Osteoblast (primary cell): ENCODE measurements around the gene DNASE1L2. TPM values are rescaled to one million over a fixed set of nuclear protein-coding genes. Genes with fewer than 3 reads are reported as not detected.

Source experiments
- DNase-seq: peaks from one replicate; pipeline ENCODE4 v3.0.0; 2011; ENCODE audit warnings: low spot score, mixed read lengths; ENCODE audit not compliant: insufficient read length; ENCODE audit errors: missing footprints
- H2AFZ ChIP-seq: 2 replicates; pipeline ENCODE4 v1.6.0; 2011; ENCODE audit warnings: mild to moderate bottlenecking, low read length
- H3K27ac ChIP-seq: 2 replicates; pipeline ENCODE4 v1.5.1; 2011; ENCODE audit warnings: mild to moderate bottlenecking, low read depth, low read length, moderate library complexity
- H3K27me3 ChIP-seq: 2 replicates; pipeline ENCODE4 v1.6.0; 2012; ENCODE audit warnings: mild to moderate bottlenecking, control low read depth, inconsistent platforms, low read length, moderate library complexity; ENCODE audit not compliant: insufficient read depth
- H3K36me3 ChIP-seq: 2 replicates; pipeline ENCODE4 v1.5.1; 2011; ENCODE audit warnings: mild to moderate bottlenecking, low read length, control low read depth, moderate library complexity; ENCODE audit not compliant: insufficient read depth
- H3K4me1 ChIP-seq: 2 replicates; pipeline ENCODE4 v1.5.1; 2011; ENCODE audit warnings: mild to moderate bottlenecking, low read length, control low read depth, moderate library complexity; ENCODE audit not compliant: insufficient read depth
- H3K4me2 ChIP-seq: 2 replicates; pipeline ENCODE4 v1.6.0; 2011; ENCODE audit warnings: mild to moderate bottlenecking, low read length; ENCODE audit not compliant: insufficient read depth
- H3K4me3 ChIP-seq: fragments of 200-600 bp; sonication (generic); 3 replicates; pipeline ENCODE4 v1.5.1; 2012; ENCODE audit warnings: mild to moderate bottlenecking, low read length, inconsistent platforms; ENCODE audit not compliant: insufficient read depth
- H3K79me2 ChIP-seq: 2 replicates; pipeline ENCODE4 v1.6.0; 2012; ENCODE audit warnings: mild to moderate bottlenecking, low read length, control low read depth, inconsistent platforms; ENCODE audit not compliant: insufficient read depth
- H3K9me3 ChIP-seq: 2 replicates; pipeline ENCODE4 v1.5.1; 2011; ENCODE audit warnings: low read depth, low read length, control low read depth
- H4K20me1 ChIP-seq: 2 replicates; pipeline ENCODE4 v1.6.0; 2012; ENCODE audit warnings: mild to moderate bottlenecking, low read length, control low read depth; ENCODE audit not compliant: insufficient read depth
- total RNA-seq: library from RNA; depleted of rRNA; stranded (reverse); fragments of >200 nt; gene quantifications from 2 replicates; pipeline ENCODE4 v1.2.3, GENCODE V29; 2012
- TF ChIP-seq, protein P1 (sequence below): IDR thresholded peaks from 2 replicates; pipeline ENCODE4 v1.5.1; 2011; ENCODE audit warnings: mild to moderate bottlenecking, low read depth, low read length, moderate library complexity; ENCODE audit errors: extremely low read depth

The DNASE1L2 gene
- total RNA-seq, 1 donor, result 0.72 TPM

DNA sequence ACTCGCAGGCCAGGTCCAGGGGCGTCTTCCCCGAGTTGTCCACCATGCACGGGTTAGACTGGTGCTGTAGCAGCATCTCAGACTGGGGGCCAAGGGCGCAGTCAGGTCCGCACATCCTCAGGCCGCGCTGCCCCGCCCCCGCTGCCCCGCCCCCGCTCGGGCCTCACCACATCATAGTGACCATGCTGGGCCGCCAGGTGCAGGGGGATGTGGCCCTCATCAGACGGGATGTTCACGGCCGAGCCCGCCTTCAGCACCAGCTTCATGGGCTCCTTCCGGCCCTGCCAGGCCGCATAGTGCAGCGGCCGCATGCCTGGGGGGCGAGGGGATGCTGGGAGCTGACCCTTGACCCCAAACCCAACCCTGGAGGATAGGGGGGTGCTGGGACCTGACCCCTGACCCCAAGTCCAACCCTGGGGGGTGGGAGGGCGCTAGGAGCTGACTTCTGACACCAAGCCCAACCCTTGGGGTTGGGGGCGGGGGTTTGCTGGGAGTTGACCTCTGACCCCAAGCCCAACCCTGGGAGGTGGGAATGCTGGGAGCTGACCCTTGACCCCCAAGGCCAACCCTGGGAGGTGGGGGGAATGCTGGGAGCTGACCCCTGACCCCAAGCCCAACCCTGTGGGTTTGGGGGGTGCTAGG, 46.9 kb upstream of the DNASE1L2 start:
- H3K27ac ChIP-seq, result no peak overlapping the region
- no peak overlapping the region for H3K4me2 ChIP-seq
- H3K4me3 ChIP-seq, result no peak overlapping the region
- no peaks in the 10 kb centered on the region for H3K9me3 ChIP-seq
- H2AFZ ChIP-seq, result no peak overlapping the region
- no peaks in the 10 kb centered on the region for H3K79me2 ChIP-seq
- DNase-seq, result peak; percentile 77
- TF ChIP-seq, protein P1, sequence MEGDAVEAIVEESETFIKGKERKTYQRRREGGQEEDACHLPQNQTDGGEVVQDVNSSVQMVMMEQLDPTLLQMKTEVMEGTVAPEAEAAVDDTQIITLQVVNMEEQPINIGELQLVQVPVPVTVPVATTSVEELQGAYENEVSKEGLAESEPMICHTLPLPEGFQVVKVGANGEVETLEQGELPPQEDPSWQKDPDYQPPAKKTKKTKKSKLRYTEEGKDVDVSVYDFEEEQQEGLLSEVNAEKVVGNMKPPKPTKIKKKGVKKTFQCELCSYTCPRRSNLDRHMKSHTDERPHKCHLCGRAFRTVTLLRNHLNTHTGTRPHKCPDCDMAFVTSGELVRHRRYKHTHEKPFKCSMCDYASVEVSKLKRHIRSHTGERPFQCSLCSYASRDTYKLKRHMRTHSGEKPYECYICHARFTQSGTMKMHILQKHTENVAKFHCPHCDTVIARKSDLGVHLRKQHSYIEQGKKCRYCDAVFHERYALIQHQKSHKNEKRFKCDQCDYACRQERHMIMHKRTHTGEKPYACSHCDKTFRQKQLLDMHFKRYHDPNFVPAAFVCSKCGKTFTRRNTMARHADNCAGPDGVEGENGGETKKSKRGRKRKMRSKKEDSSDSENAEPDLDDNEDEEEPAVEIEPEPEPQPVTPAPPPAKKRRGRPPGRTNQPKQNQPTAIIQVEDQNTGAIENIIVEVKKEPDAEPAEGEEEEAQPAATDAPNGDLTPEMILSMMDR, result no peak
- no peaks in the 10 kb centered on the region for H4K20me1 ChIP-seq
- no peaks in the 10 kb centered on the region for H3K4me1 ChIP-seq
- H3K36me3 ChIP-seq, result no peaks in the 10 kb centered on the region
- peaks cover 9% of the 10 kb centered on the region for H3K27me3 ChIP-seq

DNA sequence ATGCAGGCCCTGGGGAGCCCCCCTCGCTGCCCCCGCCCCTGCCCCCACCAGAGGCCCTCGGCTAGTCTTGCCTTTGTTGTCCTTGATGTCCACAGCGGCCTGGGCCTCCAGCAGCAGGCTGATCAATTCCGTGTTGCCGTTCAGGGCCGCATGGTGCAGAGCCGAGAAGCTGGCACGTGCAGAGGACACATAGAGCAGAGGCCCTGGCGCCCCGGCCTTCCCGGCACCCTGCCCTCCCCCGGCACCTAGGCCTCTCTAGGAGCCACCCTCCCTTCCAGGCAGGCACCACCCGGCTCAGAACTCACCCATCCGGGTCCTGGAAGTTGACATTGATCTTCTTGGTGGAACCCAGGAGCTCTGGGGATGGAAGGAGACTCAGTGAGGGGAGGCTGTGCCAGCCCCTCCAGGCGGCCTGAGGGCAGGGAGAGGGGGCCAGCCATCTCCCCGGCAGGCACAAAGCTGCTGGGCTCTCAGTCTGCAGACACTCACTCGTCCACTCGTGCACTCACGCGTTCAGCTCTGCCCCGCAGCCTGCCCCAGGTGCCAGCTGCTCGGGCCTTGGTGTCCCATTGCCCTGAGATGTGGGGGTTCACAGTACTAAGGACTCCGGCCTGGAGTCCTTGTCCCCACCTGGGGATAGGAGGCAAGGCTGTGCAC, 46.1 kb upstream of the DNASE1L2 start:
- Histone ChIP-seq H3K36me3 (no peaks in the 10 kb centered on the region), H4K20me1 (no peaks in the 10 kb centered on the region), H2AFZ (no peak overlapping the region), H3K27me3 (peaks cover 17% of the 10 kb centered on the region), H3K4me1 (no peaks in the 10 kb centered on the region), H3K4me3 (no peak overlapping the region), H3K27ac (no peak overlapping the region), H3K79me2 (no peaks in the 10 kb centered on the region), H3K4me2 (no peak overlapping the region), H3K9me3 (no peaks in the 10 kb centered on the region)
- DNase-seq, result peak; percentile 88
- TF ChIP-seq, protein P1, result no peak

DNA sequence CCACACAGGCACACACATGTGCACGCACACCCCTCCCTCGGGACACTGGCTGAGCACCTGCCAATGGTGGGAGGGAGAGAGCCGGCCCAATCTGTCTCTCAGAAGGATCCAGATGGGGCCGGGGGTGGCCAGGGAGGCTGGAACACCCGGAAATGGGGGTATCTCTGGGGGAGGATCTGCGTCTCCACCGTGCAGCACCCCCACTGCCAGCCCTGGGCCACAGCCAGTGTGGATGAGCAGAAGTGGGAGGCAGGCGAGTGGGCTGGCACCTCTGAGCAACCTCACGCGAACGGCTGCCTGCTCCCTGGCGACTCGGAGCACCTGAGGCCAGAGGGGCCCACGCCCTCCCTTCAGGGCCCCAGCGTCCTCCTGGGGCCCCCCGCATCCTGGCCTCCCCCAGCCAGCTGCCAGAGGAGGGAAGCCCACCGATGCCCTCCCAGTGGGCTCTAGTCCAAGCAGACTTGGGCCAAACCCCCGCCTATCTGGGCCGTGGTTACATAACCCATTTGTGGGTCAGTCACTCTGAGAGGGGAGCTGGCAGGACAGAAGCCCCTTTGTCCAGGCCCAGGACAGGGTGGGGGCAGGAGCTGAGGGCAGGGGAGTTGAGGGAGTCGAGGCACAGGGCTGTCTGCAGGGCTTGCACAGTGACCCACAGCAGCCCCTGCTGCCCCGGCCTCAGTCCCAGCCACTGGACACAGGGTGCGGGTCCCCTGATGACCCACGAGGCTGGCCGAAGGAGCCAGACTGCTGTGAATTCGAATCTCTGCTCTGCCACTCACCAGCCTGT, 45.4 kb upstream of the DNASE1L2 start:
- TF ChIP-seq, protein P1, result no peak
- DNase-seq, result peak; percentile 79
- peaks cover 24% of the 10 kb centered on the region for H3K27me3 ChIP-seq
- no peaks in the 10 kb centered on the region for H3K36me3 ChIP-seq
- H3K4me2 ChIP-seq, result no peak overlapping the region
- no peaks in the 10 kb centered on the region for H3K4me1 ChIP-seq
- no peaks in the 10 kb centered on the region for H3K9me3 ChIP-seq
- H3K27ac ChIP-seq, result no peak overlapping the region
- no peaks in the 10 kb centered on the region for H4K20me1 ChIP-seq
- H2AFZ ChIP-seq, result no peak overlapping the region
- H3K79me2 ChIP-seq, result no peaks in the 10 kb centered on the region
- no peak overlapping the region for H3K4me3 ChIP-seq

DNA sequence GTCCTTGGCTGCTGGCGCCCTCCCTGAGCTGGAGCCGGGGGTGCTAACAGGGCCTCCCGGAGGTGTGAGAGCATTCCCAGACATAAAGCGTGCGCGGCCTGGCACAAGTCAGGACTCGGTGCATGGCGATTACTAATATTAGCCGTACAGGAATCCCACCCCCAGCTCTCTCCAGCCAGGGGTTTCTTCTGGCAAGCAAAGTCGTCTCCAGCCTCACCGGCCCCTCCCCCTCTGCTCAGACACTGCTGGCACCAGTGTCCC, 44.9 kb upstream of the DNASE1L2 start:
- Histone ChIP-seq H3K27me3 (peaks cover 25% of the 10 kb centered on the region), H3K4me1 (no peaks in the 10 kb centered on the region), H3K36me3 (no peaks in the 10 kb centered on the region), H3K4me2 (no peak overlapping the region), H3K4me3 (no peak overlapping the region), H3K79me2 (no peaks in the 10 kb centered on the region), H4K20me1 (no peaks in the 10 kb centered on the region), H3K9me3 (no peaks in the 10 kb centered on the region), H2AFZ (no peak overlapping the region), H3K27ac (no peak overlapping the region)
- DNase-seq, result peak; percentile 81
- TF ChIP-seq, protein P1, result no peak
